HG03432 (cell line): Measurements from ENCODE around the gene C16orf96.

ENCODE experiments used
- ATAC-seq: cut with Tn5 transposase; IDR thresholded peaks from one replicate; pipeline ENCODE4 v1.9.1; 2021; ENCODE audit warnings: mild to moderate bottlenecking, moderate library complexity; ENCODE audit not compliant: unreplicated experiment

The C16orf96 gene

GRCh38 chr16:4525069-4525468 lies 31.1 kb upstream of the C16orf96 start:
- ATAC-seq, result no peak

- no peak for ATAC-seq
Observed at GRCh38 chr16:4525634-4526277, 30.4 kb upstream of the C16orf96 start.

- no peak for ATAC-seq
Observed at GRCh38 chr16:4529085-4530060, 26.8 kb upstream of the C16orf96 start.

GRCh38 chr16:4531811-4532210 lies 24.3 kb upstream of the C16orf96 start:
- ATAC-seq, result no peak

GRCh38 chr16:4532238-4532637 lies 23.9 kb upstream of the C16orf96 start:
- ATAC-seq, result no peak

- no peak for ATAC-seq
Observed at GRCh38 chr16:4533490-4533889, 22.6 kb upstream of the C16orf96 start.

- ATAC-seq, result no peak
Observed at GRCh38 chr16:4534151-4534790, 21.9 kb upstream of the C16orf96 start.

GRCh38 chr16:4535627-4536108 lies 20.5 kb upstream of the C16orf96 start:
- ATAC-seq, result no peak

- ATAC-seq, result no peak
Observed at GRCh38 chr16:4536391-4537106, 19.6 kb upstream of the C16orf96 start.

GRCh38 chr16:4537376-4538343 lies 18.5 kb upstream of the C16orf96 start:
- peak; percentile 32 for ATAC-seq

GRCh38 chr16:4538350-4539235 lies 17.5 kb upstream of the C16orf96 start, which contains the start of gene CDIP1:
Gene CDIP1 (minus strand): TSS chr16:4538773. CDS start chr16:4514130, 24,643 bp downstream.
- peak; percentile 82 for ATAC-seq

GRCh38 chr16:4539716-4540284 lies 16.3 kb upstream of the C16orf96 start:
- ATAC-seq, result no peak

- ATAC-seq, result no peak
Observed at GRCh38 chr16:4544473-4544872, 11.7 kb upstream of the C16orf96 start.

GRCh38 chr16:4548124-4548523 lies 8.0 kb upstream of the C16orf96 start:
- ATAC-seq, result no peak

- no peak for ATAC-seq
Observed at GRCh38 chr16:4550591-4550990, 5.5 kb upstream of the C16orf96 start.

GRCh38 chr16:4552541-4552940 lies 3.6 kb upstream of the C16orf96 start:
- ATAC-seq, result no peak

- no peak for ATAC-seq
Observed at GRCh38 chr16:4556580-4556979, 440 bp downstream of the C16orf96 start.

- no peak for ATAC-seq
Observed at GRCh38 chr16:4557973-4558372, 1.8 kb downstream of the C16orf96 start.
